Measurements from ENCODE around the gene TASP1.

TASP1 gene

GRCh38 chr20:13510837-13511488, 127.8 kb downstream of the TASP1 start:
- TF ChIP-seq EZH2 (IDR thresholded peaks at IDR 0.05; ENCODE audit: borderline replicate concordance, low read depth, low read length, severe bottlenecking), result no peak
- TF ChIP-seq, protein P1, sequence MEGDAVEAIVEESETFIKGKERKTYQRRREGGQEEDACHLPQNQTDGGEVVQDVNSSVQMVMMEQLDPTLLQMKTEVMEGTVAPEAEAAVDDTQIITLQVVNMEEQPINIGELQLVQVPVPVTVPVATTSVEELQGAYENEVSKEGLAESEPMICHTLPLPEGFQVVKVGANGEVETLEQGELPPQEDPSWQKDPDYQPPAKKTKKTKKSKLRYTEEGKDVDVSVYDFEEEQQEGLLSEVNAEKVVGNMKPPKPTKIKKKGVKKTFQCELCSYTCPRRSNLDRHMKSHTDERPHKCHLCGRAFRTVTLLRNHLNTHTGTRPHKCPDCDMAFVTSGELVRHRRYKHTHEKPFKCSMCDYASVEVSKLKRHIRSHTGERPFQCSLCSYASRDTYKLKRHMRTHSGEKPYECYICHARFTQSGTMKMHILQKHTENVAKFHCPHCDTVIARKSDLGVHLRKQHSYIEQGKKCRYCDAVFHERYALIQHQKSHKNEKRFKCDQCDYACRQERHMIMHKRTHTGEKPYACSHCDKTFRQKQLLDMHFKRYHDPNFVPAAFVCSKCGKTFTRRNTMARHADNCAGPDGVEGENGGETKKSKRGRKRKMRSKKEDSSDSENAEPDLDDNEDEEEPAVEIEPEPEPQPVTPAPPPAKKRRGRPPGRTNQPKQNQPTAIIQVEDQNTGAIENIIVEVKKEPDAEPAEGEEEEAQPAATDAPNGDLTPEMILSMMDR (IDR thresholded peaks at IDR 0.05; ENCODE audit: borderline replicate concordance, extremely low read depth, low read length, poor library complexity, severe bottlenecking), result no peak
- H3K4me1 ChIP-seq (ENCODE audit: insufficient read depth, low read length), result peaks cover 17% of the 10 kb centered on the region
- no peaks in the 10 kb centered on the region for H4K20me1 ChIP-seq (ENCODE audit: insufficient read depth, low read length)
- no peak for DNase-seq
- H3K9me3 ChIP-seq (ENCODE audit: insufficient read depth, low read length, severe bottlenecking), result peaks cover 27% of the 10 kb centered on the region
- peaks cover 89% of the 10 kb centered on the region for H3K36me3 ChIP-seq (ENCODE audit: insufficient read depth, low read length)
- peaks cover 74% of the 10 kb centered on the region for H3K79me2 ChIP-seq (ENCODE audit: insufficient read depth, low read length)
- no peak overlapping the region for H3K4me2 ChIP-seq (ENCODE audit: insufficient read depth, low read length)
- no peak overlapping the region for H3K27ac ChIP-seq (ENCODE audit: low read length)
- no peak; the same call in 2 of the 3 replicates for ATAC-seq (ENCODE audit: insufficient read depth, low read depth)
- H3K27me3 ChIP-seq (ENCODE audit: insufficient read depth, low read length, poor library complexity), result no peaks in the 10 kb centered on the region
- no peak overlapping the region for H2AFZ ChIP-seq (ENCODE audit: low read depth, low read length)
- H3K9ac ChIP-seq (ENCODE audit: low read depth, low read length), result no peak overlapping the region
- no peak overlapping the region for H3K4me3 ChIP-seq (ENCODE audit: low read depth in 1 of 2, low read length in 2 of 2)

- TF ChIP-seq, protein P1 (IDR thresholded peaks at IDR 0.05; ENCODE audit: borderline replicate concordance, extremely low read depth, low read length, poor library complexity, severe bottlenecking), result no peak
- no peak for TF ChIP-seq EZH2 (IDR thresholded peaks at IDR 0.05; ENCODE audit: borderline replicate concordance, low read depth, low read length, severe bottlenecking)
- Histone ChIP-seq H3K36me3 (ENCODE audit: insufficient read depth, low read length) (peaks cover 89% of the 10 kb centered on the region), H3K4me3 (ENCODE audit: low read depth in 1 of 2, low read length in 2 of 2) (no peak overlapping the region), H3K27me3 (ENCODE audit: insufficient read depth, low read length, poor library complexity) (no peaks in the 10 kb centered on the region), H3K9me3 (ENCODE audit: insufficient read depth, low read length, severe bottlenecking) (peaks cover 35% of the 10 kb centered on the region), H3K9ac (ENCODE audit: low read depth, low read length) (no peak overlapping the region), H3K4me2 (ENCODE audit: insufficient read depth, low read length) (no peak overlapping the region), H3K27ac (ENCODE audit: low read length) (no peak overlapping the region), H4K20me1 (ENCODE audit: insufficient read depth, low read length) (no peaks in the 10 kb centered on the region), H3K79me2 (ENCODE audit: insufficient read depth, low read length) (peaks cover 78% of the 10 kb centered on the region), H2AFZ (ENCODE audit: low read depth, low read length) (no peak overlapping the region), H3K4me1 (ENCODE audit: insufficient read depth, low read length) (no peaks in the 10 kb centered on the region)
- DNase-seq, result no peak
- no peak for ATAC-seq (ENCODE audit: insufficient read depth, low read depth)
Measured at GRCh38 chr20:13507646-13508045, 131.1 kb downstream of the TASP1 start.

DNA sequence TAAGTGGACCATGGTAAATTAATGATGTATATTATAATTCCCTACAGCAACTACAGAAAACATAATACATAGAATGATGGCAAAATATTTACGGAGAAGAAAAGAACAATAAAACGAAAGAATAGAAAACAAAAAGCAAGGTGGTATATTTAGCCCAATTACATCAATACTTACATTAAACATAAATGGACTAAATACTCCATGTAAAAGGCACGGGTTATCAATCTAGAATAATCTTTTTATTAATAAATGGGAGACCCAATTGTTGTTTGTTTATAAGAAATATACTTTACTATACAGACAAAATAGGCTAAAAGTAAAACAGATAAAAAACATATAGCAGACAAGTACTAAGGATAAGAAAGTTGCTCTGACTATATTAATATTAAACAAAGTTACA, 137.2 kb downstream of the TASP1 start:
- DNase-seq (no peak), ATAC-seq (ENCODE audit: insufficient read depth, low read depth) (no peak)
- Histone ChIP-seq H4K20me1 (ENCODE audit: insufficient read depth, low read length) (no peaks in the 10 kb centered on the region; the same call in 1 of the 2 replicates), H3K36me3 (ENCODE audit: insufficient read depth, low read length) (peaks cover 97% of the 10 kb centered on the region), H3K9me3 (ENCODE audit: insufficient read depth, low read length, severe bottlenecking) (peaks cover 49% of the 10 kb centered on the region), H3K27ac (ENCODE audit: low read length) (no peak overlapping the region), H3K79me2 (ENCODE audit: insufficient read depth, low read length) (peaks cover 100% of the 10 kb centered on the region), H3K27me3 (ENCODE audit: insufficient read depth, low read length, poor library complexity) (no peaks in the 10 kb centered on the region), H3K4me1 (ENCODE audit: insufficient read depth, low read length) (no peaks in the 10 kb centered on the region; the same call in 1 of the 2 replicates), H3K4me3 (ENCODE audit: low read depth in 1 of 2, low read length in 2 of 2) (no peak overlapping the region), H3K4me2 (ENCODE audit: insufficient read depth, low read length) (no peak overlapping the region), H2AFZ (ENCODE audit: low read depth, low read length) (no peak overlapping the region), H3K9ac (ENCODE audit: low read depth, low read length) (no peak overlapping the region)
- TF ChIP-seq EZH2 (IDR thresholded peaks at IDR 0.05; ENCODE audit: borderline replicate concordance, low read depth, low read length, severe bottlenecking), result no peak
- TF ChIP-seq, protein P1 (IDR thresholded peaks at IDR 0.05; ENCODE audit: borderline replicate concordance, extremely low read depth, low read length, poor library complexity, severe bottlenecking), result no peak

All from DND-41 (cell line).